GM18867 (cell line): ENCODE results near the gene HTR3D.
"Not testable (repeated sequence)": the region's sequence is repeated elsewhere in the genome, so short reads cannot be mapped to it uniquely, and the experiment has no call there.

Experiments
- ATAC-seq: cut with Tn5 transposase; IDR thresholded peaks from one replicate; pipeline ENCODE4 v1.9.1; 2021; ENCODE audit warnings: mild to moderate bottlenecking, moderate library complexity; ENCODE audit not compliant: unreplicated experiment

The HTR3D gene

GRCh38 chr3:184031187-184031792, at the start of gene HTR3D:
TSS of gene HTR3D (plus strand) at chr3:184031742. CDS start at chr3:184031742, 0 bp downstream.
- no peak for ATAC-seq

- ATAC-seq, result no peak
Measured at GRCh38 chr3:183981990-183982644, 49.4 kb upstream of the HTR3D start.

- ATAC-seq, result no peak
Measured at GRCh38 chr3:183984127-183984740, 47.3 kb upstream of the HTR3D start.

GRCh38 chr3:183984749-183985729, 46.5 kb upstream of the HTR3D start:
- no peak for ATAC-seq

- ATAC-seq, result no peak
Measured at GRCh38 chr3:183987000-183987600, 44.4 kb upstream of the HTR3D start.

- no peak for ATAC-seq
Measured at GRCh38 chr3:183988216-183988790, 43.2 kb upstream of the HTR3D start.

- ATAC-seq, result no peak
Measured at GRCh38 chr3:183991403-183991802, 40.1 kb upstream of the HTR3D start.

- ATAC-seq, result no peak
Measured at GRCh38 chr3:184001761-184002160, 29.8 kb upstream of the HTR3D start.

GRCh38 chr3:184002469-184002868, 29.1 kb upstream of the HTR3D start:
- no peak for ATAC-seq

- no peak for ATAC-seq
Measured at GRCh38 chr3:184003187-184003967, 28.2 kb upstream of the HTR3D start.

GRCh38 chr3:184004476-184004875, 27.1 kb upstream of the HTR3D start:
- ATAC-seq, result no peak

- ATAC-seq, result no peak
Measured at GRCh38 chr3:184005941-184006507, 25.5 kb upstream of the HTR3D start.

- ATAC-seq, result not testable (repeated sequence)
Measured at GRCh38 chr3:184007143-184007813, 24.3 kb upstream of the HTR3D start.

GRCh38 chr3:184008161-184008560, 23.4 kb upstream of the HTR3D start:
- ATAC-seq, result no peak

- ATAC-seq, result no peak
Measured at GRCh38 chr3:184011230-184011876, 20.2 kb upstream of the HTR3D start.

GRCh38 chr3:184011937-184012889, 19.3 kb upstream of the HTR3D start:
- no peak for ATAC-seq

GRCh38 chr3:184015381-184016019, 16.0 kb upstream of the HTR3D start:
- ATAC-seq, result no peak
